Left lobe of liver (tissue), 2 donors: ENCODE results near the gene RPRD2. TPM values are rescaled to one million over a fixed set of nuclear protein-coding genes. Genes with fewer than 3 reads are reported as not detected.

ENCODE experiments used
- ATAC-seq: fragments of 200-7000 bp; cut with Tn5 transposase; one replicate; pipeline ENCODE4 v1.9.1; 2020; ENCODE audit warnings: mild to moderate bottlenecking, moderate library complexity
- DNase-seq: peaks from one replicate; pipeline ENCODE4 v3.0.0-alpha.2; 2020; ENCODE audit warnings: low spot score
- total RNA-seq: library from RNA; stranded (reverse); gene quantifications from one replicate; pipeline ENCODE4 v1.2.1, GENCODE V29; 2021
- donor health status: DM: no; HTN: no; CAD: no; lungs with moderate emphysema.
- donor health status: DM: no; HTN: yes; CAD: no.

RPRD2 gene
- total RNA-seq, 1 donor from 2014 or later = 12.8 TPM

- ATAC-seq (no peak), DNase-seq (no peak)
Measured at GRCh38 chr1:150511985-150512660, 148.2 kb downstream of the RPRD2 start.

GRCh38 chr1:150512846-150513245, 148.9 kb downstream of the RPRD2 start:
- no peak for ATAC-seq
- no peak for DNase-seq

GRCh38 chr1:150513351-150513791, 149.4 kb downstream of the RPRD2 start:
- no peak for DNase-seq
- ATAC-seq = no peak

GRCh38 chr1:150514260-150514659, 150.3 kb downstream of the RPRD2 start:
- ATAC-seq (no peak), DNase-seq (no peak)

- DNase-seq (no peak), ATAC-seq (peak; percentile 3)
Measured at GRCh38 chr1:150514913-150515327, 151.0 kb downstream of the RPRD2 start.

GRCh38 chr1:150515328-150516049, 151.5 kb downstream of the RPRD2 start, which contains the start of gene FALEC:
Gene FALEC (plus strand): TSS chr1:150515752.
- peak; percentile 99 for DNase-seq
- peak; percentile 96 for ATAC-seq

- ATAC-seq = no peak
- DNase-seq = no peak
Measured at GRCh38 chr1:150516050-150516591, 152.2 kb downstream of the RPRD2 start.

- ATAC-seq (no peak), DNase-seq (no peak)
Measured at GRCh38 chr1:150516616-150517015, 152.7 kb downstream of the RPRD2 start.

- DNase-seq (no peak), ATAC-seq (no peak)
Measured at GRCh38 chr1:150521196-150521968, 157.4 kb downstream of the RPRD2 start.

GRCh38 chr1:150525348-150525747, 161.4 kb downstream of the RPRD2 start:
- no peak for ATAC-seq

More at GRCh38 chr1:150525348-150525747, 161.4 kb downstream of the RPRD2 start:
- no peak for DNase-seq

Other genes starting within 250 kb of the RPRD2 start
- gene PLEKHO1, start 214.2 kb upstream of the RPRD2 start, total RNA-seq = 3.8 TPM
- 12.9 TPM for gene ANP32E, start 128.0 kb upstream of the RPRD2 start, total RNA-seq
- 5.6 TPM for gene CA14, start 106.4 kb upstream of the RPRD2 start, total RNA-seq
- 88.5 TPM for gene APH1A, start 95.1 kb upstream of the RPRD2 start, total RNA-seq
- gene C1orf54, start 91.4 kb upstream of the RPRD2 start, total RNA-seq = 3.0 TPM
- gene CIART, start 81.6 kb upstream of the RPRD2 start, total RNA-seq = 5.3 TPM
- 27.0 TPM for gene MRPS21, start 70.3 kb upstream of the RPRD2 start, total RNA-seq
- 21.3 TPM for gene PRPF3, start 42.6 kb upstream of the RPRD2 start, total RNA-seq
- gene TARS2, start 123.3 kb downstream of the RPRD2 start, total RNA-seq = 22.7 TPM
- 15.3 TPM for gene ECM1, start 144.0 kb downstream of the RPRD2 start, total RNA-seq
- gene FALEC, start 151.6 kb downstream of the RPRD2 start, total RNA-seq = 0.35 TPM
- 38.5 TPM for gene ADAMTSL4, start 185.3 kb downstream of the RPRD2 start, total RNA-seq
- 103 TPM for gene MCL1, start 215.5 kb downstream of the RPRD2 start, total RNA-seq